Left ventricle myocardium inferior (tissue), 1 donor: ENCODE measurements around the gene IKZF1. TPM values are rescaled to one million over a fixed set of nuclear protein-coding genes. Genes with fewer than 3 reads are reported as not detected.

Source experiments
- DNase-seq: peaks from one replicate; pipeline ENCODE4 v3.0.0-alpha.2; 2020
- H3K27ac ChIP-seq: fragments of 200-600 bp; replicated peaks from 2 replicates; pipeline ENCODE4 v1.8.0; 2021
- H3K27me3 ChIP-seq: fragments of 200-600 bp; 2 replicates; pipeline ENCODE4 v1.8.0; 2021; ENCODE audit warnings: low read depth
- H3K36me3 ChIP-seq: fragments of 200-600 bp; 2 replicates; pipeline ENCODE4 v1.8.0; 2021
- H3K4me1 ChIP-seq: fragments of 200-600 bp; 2 replicates; pipeline ENCODE4 v1.8.0; 2021
- H3K4me3 ChIP-seq: fragments of 200-600 bp; 2 replicates; pipeline ENCODE4 v1.8.0; 2021; ENCODE audit warnings: mild to moderate bottlenecking, moderate library complexity
- H3K9me3 ChIP-seq: fragments of 200-600 bp; replicated peaks from 2 replicates; pipeline ENCODE4 v1.8.0; 2021
- intact Hi-C: fragments of 100-400 bp; cut with micrococcal nuclease; formaldehyde crosslinking; loops from one replicate; pipeline ENCODE4 v1.11.0; 2022
- total RNA-seq: library from RNA; stranded (reverse); fragmentation: NEBNext Ultra II Directional; extraction: Animal tissue kit (Norgen Biotek cat#: 25700); gene quantifications from one replicate; pipeline ENCODE4 v1.2.1, GENCODE V29; 2021
- TF ChIP-seq, protein P1 (sequence below): fragments of 200-600 bp; IDR thresholded peaks from 2 replicates; pipeline ENCODE4 v1.8.0; 2021; ENCODE audit warnings: antibody characterized with exemption, mild to moderate bottlenecking, borderline replicate concordance
- donor health status: DM: no; HTN: yes; CAD: no; lungs with severe emphysema.

IKZF1 gene
- total RNA-seq, 1 donor from 2014 or later, result 2.1 TPM

DNA sequence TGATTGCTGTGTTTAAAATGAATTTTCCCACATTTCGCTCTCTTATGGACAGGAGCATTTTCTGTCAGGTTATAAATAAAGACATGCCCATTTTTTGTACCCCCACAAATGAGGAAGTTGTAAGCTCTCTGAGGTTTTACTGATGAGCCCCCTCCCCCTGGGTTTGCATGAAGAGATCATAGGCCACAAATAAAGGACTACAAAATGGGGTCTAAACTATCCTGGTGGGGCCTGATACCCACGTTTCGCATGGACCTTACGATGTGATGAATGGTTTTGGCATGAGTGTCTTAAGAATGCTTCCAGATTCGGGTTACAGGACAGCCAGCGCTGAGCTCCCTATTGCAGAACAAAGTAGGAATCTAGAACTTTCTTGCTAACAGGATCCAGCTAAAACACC is 5.8 kb downstream of the IKZF1 start:
- Histone ChIP-seq H3K9me3 (no peaks in the 10 kb centered on the region), H3K27ac (no peak overlapping the region), H3K27me3 (peaks cover 99% of the 10 kb centered on the region), H3K4me3 (no peak overlapping the region), H3K36me3 (no peaks in the 10 kb centered on the region), H3K4me1 (no peaks in the 10 kb centered on the region)
- intact Hi-C loops, result no loop called here
- TF ChIP-seq, protein P1, sequence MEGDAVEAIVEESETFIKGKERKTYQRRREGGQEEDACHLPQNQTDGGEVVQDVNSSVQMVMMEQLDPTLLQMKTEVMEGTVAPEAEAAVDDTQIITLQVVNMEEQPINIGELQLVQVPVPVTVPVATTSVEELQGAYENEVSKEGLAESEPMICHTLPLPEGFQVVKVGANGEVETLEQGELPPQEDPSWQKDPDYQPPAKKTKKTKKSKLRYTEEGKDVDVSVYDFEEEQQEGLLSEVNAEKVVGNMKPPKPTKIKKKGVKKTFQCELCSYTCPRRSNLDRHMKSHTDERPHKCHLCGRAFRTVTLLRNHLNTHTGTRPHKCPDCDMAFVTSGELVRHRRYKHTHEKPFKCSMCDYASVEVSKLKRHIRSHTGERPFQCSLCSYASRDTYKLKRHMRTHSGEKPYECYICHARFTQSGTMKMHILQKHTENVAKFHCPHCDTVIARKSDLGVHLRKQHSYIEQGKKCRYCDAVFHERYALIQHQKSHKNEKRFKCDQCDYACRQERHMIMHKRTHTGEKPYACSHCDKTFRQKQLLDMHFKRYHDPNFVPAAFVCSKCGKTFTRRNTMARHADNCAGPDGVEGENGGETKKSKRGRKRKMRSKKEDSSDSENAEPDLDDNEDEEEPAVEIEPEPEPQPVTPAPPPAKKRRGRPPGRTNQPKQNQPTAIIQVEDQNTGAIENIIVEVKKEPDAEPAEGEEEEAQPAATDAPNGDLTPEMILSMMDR, result no peak
- no peak for DNase-seq

DNA sequence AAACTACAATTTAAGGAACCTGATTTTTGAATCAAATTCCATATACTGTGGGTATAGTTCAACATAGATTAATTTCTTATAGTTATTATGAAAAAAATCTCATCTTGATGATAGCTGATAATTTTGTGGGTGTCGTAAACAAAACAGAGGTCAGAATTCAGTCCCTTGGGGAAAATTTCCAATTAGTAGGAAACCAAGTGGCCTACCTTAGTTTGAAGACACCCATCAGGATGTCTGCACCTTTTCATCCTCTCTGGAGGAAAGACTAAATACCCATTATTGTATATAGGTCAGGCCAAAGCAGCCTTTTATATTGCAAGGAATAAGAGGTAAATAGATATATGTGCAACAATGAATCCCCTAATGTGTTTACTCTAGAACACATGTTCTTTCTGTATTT is 6.4 kb downstream of the IKZF1 start:
- no peaks in the 10 kb centered on the region for H3K9me3 ChIP-seq
- no peaks in the 10 kb centered on the region for H3K36me3 ChIP-seq
- peaks cover 99% of the 10 kb centered on the region for H3K27me3 ChIP-seq
- intact Hi-C loops, result no loop called here
- H3K27ac ChIP-seq, result no peak overlapping the region
- H3K4me1 ChIP-seq, result no peaks in the 10 kb centered on the region
- no peak overlapping the region for H3K4me3 ChIP-seq
- no peak for DNase-seq
- TF ChIP-seq, protein P1, result no peak

DNA sequence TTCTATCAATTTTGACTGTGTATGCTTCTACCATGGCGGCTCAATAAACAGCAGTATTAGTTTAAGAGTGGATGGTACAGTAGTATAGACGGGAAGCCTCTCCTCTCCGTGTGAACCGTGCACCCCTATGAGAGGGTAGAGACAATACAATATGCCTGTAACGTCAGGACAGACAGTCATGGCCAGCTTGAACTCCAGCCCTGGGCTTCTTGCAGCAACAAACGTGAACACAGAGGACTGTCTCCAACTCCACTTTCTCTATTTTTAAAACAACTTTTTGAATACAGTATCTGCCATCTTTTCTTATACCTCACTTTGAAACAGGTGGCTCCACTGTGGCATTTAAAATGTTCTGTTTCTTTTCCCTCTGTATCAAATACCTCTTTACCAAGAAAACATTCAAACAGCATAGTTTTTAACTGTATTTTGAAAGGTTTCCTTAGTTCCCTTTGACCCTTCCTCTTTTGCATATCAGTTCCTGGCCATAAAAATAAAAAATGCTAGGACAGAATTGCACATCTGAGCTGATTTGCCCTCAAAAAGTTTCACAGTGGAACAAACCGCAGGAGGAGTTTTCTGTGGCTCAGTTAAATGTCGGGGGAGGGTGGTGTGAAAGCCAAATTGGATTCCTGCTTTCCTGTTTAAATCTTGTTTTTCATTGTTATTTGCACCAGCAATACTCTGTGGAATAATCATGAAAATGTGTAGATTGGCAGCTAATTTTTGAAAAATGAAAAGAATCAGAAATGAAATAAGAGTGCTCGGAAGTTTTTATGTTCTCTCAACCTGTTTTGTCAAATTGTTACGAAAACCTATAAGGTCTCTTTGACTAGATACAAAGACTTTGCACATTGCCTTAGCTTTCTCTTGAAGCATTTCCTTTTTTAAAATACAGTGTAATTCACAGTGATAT is 8.0 kb downstream of the IKZF1 start:
- Histone ChIP-seq H3K9me3 (no peaks in the 10 kb centered on the region), H3K36me3 (no peaks in the 10 kb centered on the region), H3K4me1 (no peaks in the 10 kb centered on the region), H3K27me3 (peaks cover 96% of the 10 kb centered on the region), H3K27ac (no peak overlapping the region), H3K4me3 (no peak overlapping the region)
- no peak for DNase-seq
- intact Hi-C loops, result no loop called here
- TF ChIP-seq, protein P1, result no peak

DNA sequence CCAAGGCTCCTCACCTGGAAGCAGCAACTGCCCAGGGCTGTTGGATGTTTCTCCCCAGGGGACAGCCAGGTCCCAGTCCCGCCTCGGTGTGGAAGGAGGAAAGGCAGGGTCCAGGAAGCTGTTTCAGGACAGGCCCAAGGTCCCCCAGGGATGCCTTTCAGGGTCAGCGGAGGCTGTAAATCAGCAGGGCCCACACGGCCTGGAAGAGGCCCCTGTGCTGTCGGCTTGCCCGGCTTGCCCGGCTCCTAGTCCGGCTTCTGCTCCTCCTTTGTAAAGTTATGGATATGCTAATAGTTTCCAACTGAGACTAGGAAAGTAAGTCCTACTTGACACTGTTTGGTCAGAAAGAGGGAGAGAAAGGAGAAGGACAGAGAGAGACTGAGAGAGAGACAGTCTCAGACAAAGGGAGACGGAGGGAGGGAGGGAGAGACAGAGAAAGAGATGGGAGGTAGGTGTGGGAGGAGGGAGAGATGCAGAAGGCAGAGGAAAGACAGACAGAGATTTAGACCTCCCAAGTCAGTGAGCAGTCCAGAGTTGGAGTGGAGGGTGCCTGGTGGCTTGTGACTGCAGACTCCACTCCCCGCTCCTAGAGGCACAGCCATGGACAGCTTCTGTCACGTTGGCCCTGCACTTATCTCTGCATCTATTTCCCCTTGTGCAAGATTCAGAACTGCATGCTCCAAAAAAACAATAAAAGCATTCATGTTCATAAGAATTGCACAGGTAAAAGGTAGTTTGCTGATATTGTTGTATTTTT is 10.5 kb downstream of the IKZF1 start:
- TF ChIP-seq, protein P1, result no peak
- Histone ChIP-seq H3K9me3 (no peaks in the 10 kb centered on the region), H3K4me3 (no peak overlapping the region), H3K27ac (no peak overlapping the region), H3K27me3 (peaks cover 95% of the 10 kb centered on the region), H3K36me3 (no peaks in the 10 kb centered on the region), H3K4me1 (no peaks in the 10 kb centered on the region)
- DNase-seq, result no peak
- intact Hi-C loops, result no loop called here

DNA sequence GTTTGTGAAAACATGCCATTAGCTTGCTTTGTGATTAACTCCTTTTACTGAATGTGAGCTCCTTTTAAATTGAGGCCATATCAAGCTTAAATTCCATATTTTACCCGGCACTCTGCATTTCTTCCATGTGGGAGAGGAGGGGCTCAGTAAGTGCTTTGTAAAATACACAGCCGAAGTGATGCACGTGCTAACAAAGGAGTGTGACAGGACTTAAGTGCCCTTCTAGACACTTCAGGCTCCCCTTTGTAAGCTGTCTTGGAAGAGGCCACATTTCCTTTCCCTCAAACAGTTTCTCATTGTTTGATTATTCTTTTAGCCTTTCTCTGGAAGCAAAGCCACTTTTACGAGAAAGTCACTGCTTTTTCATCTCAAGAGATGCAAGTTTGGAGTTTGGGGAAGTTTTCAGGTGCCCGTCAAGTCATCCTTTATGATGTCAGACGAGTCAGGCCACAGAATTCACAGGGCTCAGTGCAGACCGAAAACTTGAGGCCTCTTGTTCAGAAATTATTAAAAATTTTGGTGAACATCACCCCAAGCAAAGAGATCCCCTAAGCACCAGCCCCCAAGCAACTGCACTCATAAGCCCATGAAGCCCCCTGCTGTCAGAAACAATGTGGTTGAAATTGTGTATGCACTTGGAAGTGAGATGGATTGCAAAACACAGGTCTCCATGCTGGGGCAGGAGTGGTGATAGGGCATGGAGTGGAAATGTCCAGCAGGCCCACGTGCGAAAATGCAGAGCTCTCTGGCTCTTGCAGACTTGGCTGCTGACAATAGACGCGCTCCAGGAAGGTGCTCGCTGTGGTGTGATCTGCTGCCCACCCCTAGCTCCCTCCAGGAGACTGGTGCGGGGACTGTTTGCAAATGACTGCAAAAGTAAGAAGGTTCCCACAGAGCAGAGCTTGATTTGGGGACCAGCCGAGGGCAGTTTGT is 11.5 kb downstream of the IKZF1 start:
- Histone ChIP-seq H3K4me3 (no peak overlapping the region), H3K27me3 (peaks cover 95% of the 10 kb centered on the region), H3K4me1 (no peaks in the 10 kb centered on the region), H3K27ac (no peak overlapping the region), H3K9me3 (no peaks in the 10 kb centered on the region), H3K36me3 (no peaks in the 10 kb centered on the region)
- TF ChIP-seq, protein P1, result no peak
- DNase-seq, result no peak
- intact Hi-C loops, result no loop called here
